GM21717 (cell line): ENCODE data around the gene PPP2R3B.
"Not testable (repeated sequence)": the region's sequence is repeated elsewhere in the genome, so short reads cannot be mapped to it uniquely, and the experiment has no call there.

Source experiments
- ATAC-seq: cut with Tn5 transposase; IDR thresholded peaks from one replicate; pipeline ENCODE4 v1.9.1; 2021; ENCODE audit warnings: mild to moderate bottlenecking, moderate library complexity; ENCODE audit not compliant: unreplicated experiment

The PPP2R3B gene

GRCh38 chrX:386768-387575 is at the start of gene PPP2R3B:
Gene PPP2R3B, minus strand, starts transcription at chrX:386907. Its CDS starts 216 bp downstream, at chrX:386691.
- peak; percentile 91 for ATAC-seq

- no peak for ATAC-seq
Measured at GRCh38 chrX:435536-436122, 48.9 kb upstream of the PPP2R3B start.

GRCh38 chrX:434946-435345 is 48.2 kb upstream of the PPP2R3B start:
- no peak for ATAC-seq

GRCh38 chrX:433771-434170 is 47.1 kb upstream of the PPP2R3B start:
- ATAC-seq: no peak

- not testable (repeated sequence) for ATAC-seq
Measured at GRCh38 chrX:432666-433065, 46.0 kb upstream of the PPP2R3B start.

GRCh38 chrX:431492-432111 is 44.9 kb upstream of the PPP2R3B start:
- ATAC-seq: no peak

GRCh38 chrX:431056-431455 is 44.3 kb upstream of the PPP2R3B start:
- ATAC-seq: no peak

GRCh38 chrX:429266-429825 is 42.6 kb upstream of the PPP2R3B start:
- ATAC-seq: no peak

GRCh38 chrX:427812-428725 is 41.4 kb upstream of the PPP2R3B start:
- no peak for ATAC-seq

- no peak for ATAC-seq
Measured at GRCh38 chrX:426881-427280, 40.2 kb upstream of the PPP2R3B start.

GRCh38 chrX:425056-425455 is 38.3 kb upstream of the PPP2R3B start:
- ATAC-seq: no peak

GRCh38 chrX:421646-422391 is 35.1 kb upstream of the PPP2R3B start:
- ATAC-seq: no peak

- no peak for ATAC-seq
Measured at GRCh38 chrX:420496-421223, 34.0 kb upstream of the PPP2R3B start.

GRCh38 chrX:418927-419729 is 32.4 kb upstream of the PPP2R3B start:
- no peak for ATAC-seq

- not testable (repeated sequence) for ATAC-seq
Measured at GRCh38 chrX:415498-415897, 28.8 kb upstream of the PPP2R3B start.

- no peak for ATAC-seq
Measured at GRCh38 chrX:413322-414201, 26.9 kb upstream of the PPP2R3B start.

- no peak for ATAC-seq
Measured at GRCh38 chrX:410296-410695, 23.6 kb upstream of the PPP2R3B start.

- ATAC-seq: no peak
Measured at GRCh38 chrX:405149-405548, 18.4 kb upstream of the PPP2R3B start.
